Calu3 (cell line): ENCODE data around the gene SSUH2. TPM values are rescaled to one million over a fixed set of nuclear protein-coding genes. Genes with fewer than 3 reads are reported as not detected.

Experiments used
- BruUV-seq: library from RNA; stranded (reverse); fragments of 400-500 nt; replicated peaks from 2 replicates; lab custom pipeline; 2021; lab: Mats Ljungman, UMichigan
- CTCF ChIA-PET: fragments of 300-600 bp; sonication (Branson Sonifier 250); formaldehyde crosslinking; loops from one replicate; lab custom pipeline; 2022; ENCODE audit warnings: antibody characterized with exemption; lab: Charles Lee
- DNase-seq: peaks from one replicate; pipeline ENCODE4 v3.0.0; 2022
- H3K27ac Mint-ChIP-seq: one replicate; pipeline ENCODE4 v1.8.0; 2022; ENCODE audit warnings: mixed read lengths; ENCODE audit not compliant: unreplicated experiment
- H3K27me3 Mint-ChIP-seq: one replicate; pipeline ENCODE4 v1.8.0; 2022; ENCODE audit warnings: mixed read lengths; ENCODE audit not compliant: unreplicated experiment
- H3K36me3 Mint-ChIP-seq: one replicate; pipeline ENCODE4 v1.8.0; 2022; ENCODE audit warnings: mild to moderate bottlenecking, moderate library complexity, mixed read lengths; ENCODE audit not compliant: insufficient read depth, unreplicated experiment
- H3K4me1 Mint-ChIP-seq: one replicate; pipeline ENCODE4 v1.8.0; 2022; ENCODE audit warnings: mild to moderate bottlenecking, low read depth, mixed read lengths; ENCODE audit not compliant: unreplicated experiment
- H3K4me3 Mint-ChIP-seq: one replicate; pipeline ENCODE4 v1.8.0; 2022; ENCODE audit warnings: mild to moderate bottlenecking, low read depth, moderate library complexity, mixed read lengths; ENCODE audit not compliant: unreplicated experiment
- H3K9me3 Mint-ChIP-seq: one replicate; pipeline ENCODE4 v1.8.0; 2022; ENCODE audit warnings: low read depth, mixed read lengths; ENCODE audit not compliant: unreplicated experiment
- CTCF ChIP-seq: fragments of 200-600 bp; IDR thresholded peaks from one replicate; pipeline ENCODE4 v1.8.0; 2022; ENCODE audit warnings: antibody characterized with exemption; ENCODE audit not compliant: unreplicated experiment
- intact Hi-C: fragments of 100-400 bp; cut with micrococcal nuclease; formaldehyde crosslinking; loops from one replicate; pipeline ENCODE4 v1.10.0; 2022; ENCODE audit not compliant: unreplicated experiment
- total RNA-seq: library from RNA; stranded (reverse); gene quantifications from 2 replicates; pipeline ENCODE4 v1.2.3, GENCODE V29; 2022

Gene SSUH2
- total RNA-seq, 1 experiment from 2014 or later, result not detected

GRCh38 chr3:8576841-8577571, 67.6 kb downstream of the SSUH2 start:
- peaks cover 13% of the 10 kb centered on the region for H3K36me3 Mint-ChIP-seq
- no peak for TF ChIP-seq CTCF
- CTCF ChIA-PET, result no interaction called here
- no peak overlapping the region for H3K4me3 Mint-ChIP-seq
- intact Hi-C loops, result no loop called here
- no peaks in the 10 kb centered on the region for H3K27me3 Mint-ChIP-seq
- no peak overlapping the region for H3K27ac Mint-ChIP-seq
- no peaks in the 10 kb centered on the region for H3K4me1 Mint-ChIP-seq
- no peaks in the 10 kb centered on the region for H3K9me3 Mint-ChIP-seq
- no TSS peak for BruUV-seq
- DNase-seq, result no peak

- peaks cover 13% of the 10 kb centered on the region for H3K36me3 Mint-ChIP-seq
- H3K4me1 Mint-ChIP-seq, result no peaks in the 10 kb centered on the region
- DNase-seq, result no peak
- TF ChIP-seq CTCF, result no peak
- CTCF ChIA-PET, result no interaction called here
- H3K27ac Mint-ChIP-seq, result no peak overlapping the region
- no peaks in the 10 kb centered on the region for H3K9me3 Mint-ChIP-seq
- BruUV-seq, result no TSS peak
- no peak overlapping the region for H3K4me3 Mint-ChIP-seq
- no peaks in the 10 kb centered on the region for H3K27me3 Mint-ChIP-seq
- intact Hi-C loops, result no loop called here
Observed at GRCh38 chr3:8576436-8576835, 68.2 kb downstream of the SSUH2 start.

GRCh38 chr3:8575364-8576104, 69.1 kb downstream of the SSUH2 start:
- no TSS peak for BruUV-seq
- no peaks in the 10 kb centered on the region for H3K4me1 Mint-ChIP-seq
- H3K9me3 Mint-ChIP-seq, result no peaks in the 10 kb centered on the region
- no peaks in the 10 kb centered on the region for H3K27me3 Mint-ChIP-seq
- intact Hi-C loops, result no loop called here
- peaks cover 17% of the 10 kb centered on the region for H3K36me3 Mint-ChIP-seq
- TF ChIP-seq CTCF, result no peak
- no peak overlapping the region for H3K27ac Mint-ChIP-seq
- H3K4me3 Mint-ChIP-seq, result no peak overlapping the region
- CTCF ChIA-PET, result interaction anchor here (0.6 to 1.0 kb wide), 2 partner anchors 70 to 467 kb away, joined by 3 read pairs; no protein-coding TSS in a partner anchor
- no peak for DNase-seq

- Mint-ChIP-seq H3K27ac (no peak overlapping the region), H3K36me3 (peaks cover 23% of the 10 kb centered on the region), H3K9me3 (no peaks in the 10 kb centered on the region), H3K27me3 (no peaks in the 10 kb centered on the region), H3K4me1 (no peaks in the 10 kb centered on the region), H3K4me3 (no peak overlapping the region)
- DNase-seq, result no peak
- no peak for TF ChIP-seq CTCF
- BruUV-seq, result no TSS peak
- CTCF ChIA-PET, result interaction anchor here (0.6 to 1.0 kb wide), 3 partner anchors 14 to 466 kb away, joined by 3 read pairs; no protein-coding TSS in a partner anchor
- intact Hi-C loops, result no loop called here
Observed at GRCh38 chr3:8574670-8575322, 69.8 kb downstream of the SSUH2 start.
